CD4-positive, alpha-beta T cell treated with Interleukin-12 subunit alpha and Interleukin-12 subunit beta, for 1 hour (primary cell): ENCODE data around the gene BCL2.

Experiments
- DNase-seq: peaks from one replicate; pipeline ENCODE4 v3.0.0-alpha.2; 2020

BCL2 gene

GRCh38 chr18:63284827-63285733, 34.5 kb downstream of the BCL2 start:
- no peak for DNase-seq

GRCh38 chr18:63284173-63284799, 35.3 kb downstream of the BCL2 start:
- DNase-seq = no peak

GRCh38 chr18:63283305-63284094, 36.1 kb downstream of the BCL2 start:
- no peak for DNase-seq

GRCh38 chr18:63282793-63283192, 36.8 kb downstream of the BCL2 start:
- DNase-seq = no peak

- no peak for DNase-seq
These were observed 46.2 kb downstream of the BCL2 start for GRCh38 chr18:63273222-63273927.

- no peak for DNase-seq
These were observed 46.9 kb downstream of the BCL2 start for GRCh38 chr18:63272638-63273037.

- DNase-seq = no peak
These were observed 47.7 kb downstream of the BCL2 start for GRCh38 chr18:63271881-63272299.

GRCh38 chr18:63271148-63271547, 48.4 kb downstream of the BCL2 start:
- DNase-seq = no peak

GRCh38 chr18:63267975-63268721, 51.4 kb downstream of the BCL2 start:
- DNase-seq = no peak

- DNase-seq = no peak
These were observed 52.4 kb downstream of the BCL2 start for GRCh38 chr18:63266888-63267790.

GRCh38 chr18:63265326-63265725, 54.2 kb downstream of the BCL2 start:
- no peak for DNase-seq

GRCh38 chr18:63264871-63265270, 54.7 kb downstream of the BCL2 start:
- no peak for DNase-seq

GRCh38 chr18:63263444-63263843, 56.1 kb downstream of the BCL2 start:
- DNase-seq = no peak

GRCh38 chr18:63262369-63263335, 56.9 kb downstream of the BCL2 start:
- no peak for DNase-seq

- DNase-seq = no peak
These were observed 58.5 kb downstream of the BCL2 start for GRCh38 chr18:63261029-63261428.

- DNase-seq = no peak
These were observed 59.2 kb downstream of the BCL2 start for GRCh38 chr18:63260380-63260754.

- no peak for DNase-seq
These were observed 59.8 kb downstream of the BCL2 start for GRCh38 chr18:63259567-63260379.

GRCh38 chr18:63258749-63259566, 60.6 kb downstream of the BCL2 start:
- DNase-seq = no peak
